GM08714 (cell line): ENCODE data around the gene AJAP1.

Source experiments
- H3K4me3 ChIP-seq: fragments of 200-500 bp; sonication (Bioruptor generic); 2 replicates; pipeline ENCODE4 v1.5.1; 2014; ENCODE audit warnings: mild to moderate bottlenecking, low read length, inconsistent platforms
- ZNF274 ChIP-seq: IDR thresholded peaks from 2 replicates; pipeline ENCODE4 v1.6.1; 2012; ENCODE audit warnings: mild to moderate bottlenecking, low read depth, low read length

AJAP1 gene

DNA sequence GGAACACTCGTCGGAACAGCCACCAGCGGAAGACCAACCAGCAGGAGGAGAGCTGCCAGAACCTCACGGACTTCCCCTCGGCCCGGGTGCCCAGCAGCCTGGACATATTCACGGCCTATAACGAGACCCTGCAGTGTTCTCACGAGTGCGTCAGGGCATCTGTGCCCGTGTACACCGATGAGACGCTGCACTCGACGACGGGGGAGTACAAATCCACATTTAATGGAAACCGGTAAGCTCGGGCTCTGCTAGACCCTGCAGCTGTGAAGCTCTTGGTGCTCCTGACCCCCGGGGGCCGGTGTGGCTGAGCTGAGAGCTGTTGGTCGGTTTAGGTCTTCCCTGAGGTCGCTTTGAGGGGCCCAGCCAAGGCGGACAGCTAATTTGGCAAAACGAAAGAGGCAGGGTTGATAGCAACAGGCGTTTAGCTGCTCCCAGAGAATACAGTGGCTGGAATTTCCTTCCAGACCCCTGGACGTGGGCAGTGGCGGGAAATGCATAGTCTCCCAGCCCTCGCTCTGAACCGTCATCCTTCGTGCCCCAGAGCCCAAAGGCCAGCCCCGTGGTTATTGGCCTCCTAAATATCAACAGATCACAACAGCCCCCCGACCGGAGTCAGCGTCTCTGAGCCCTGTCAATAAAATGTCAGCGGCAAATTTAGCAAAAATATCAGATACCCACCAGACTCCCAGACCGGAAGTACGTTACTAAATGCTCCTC, 118.0 kb downstream of the AJAP1 start:
- TF ChIP-seq ZNF274: no peak

DNA sequence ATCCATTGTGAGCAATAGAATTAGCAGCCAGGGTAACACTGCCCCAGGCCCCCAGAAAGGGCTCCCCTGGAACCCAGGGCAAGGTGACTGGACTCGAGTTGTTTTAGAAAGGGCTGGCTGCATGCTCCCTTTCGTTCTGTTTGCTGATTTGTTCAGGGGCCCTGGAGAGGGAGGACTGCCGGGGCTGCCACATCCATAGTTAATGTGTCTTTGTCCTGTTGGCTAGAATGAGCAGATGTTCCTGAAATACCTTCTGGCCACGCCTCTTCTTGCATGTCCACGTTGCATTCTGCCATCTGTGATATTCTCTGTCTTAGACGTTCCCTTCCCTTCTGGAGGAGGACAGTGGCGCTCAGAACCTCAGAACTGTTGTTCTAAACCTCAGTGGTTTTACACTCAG, 118.8 kb downstream of the AJAP1 start:
- H3K4me3 ChIP-seq: no peak overlapping the region
- TF ChIP-seq ZNF274: no peak

More for the DNA sequence above, 118.0 kb downstream of the AJAP1 start:
- no peak overlapping the region for H3K4me3 ChIP-seq

DNA sequence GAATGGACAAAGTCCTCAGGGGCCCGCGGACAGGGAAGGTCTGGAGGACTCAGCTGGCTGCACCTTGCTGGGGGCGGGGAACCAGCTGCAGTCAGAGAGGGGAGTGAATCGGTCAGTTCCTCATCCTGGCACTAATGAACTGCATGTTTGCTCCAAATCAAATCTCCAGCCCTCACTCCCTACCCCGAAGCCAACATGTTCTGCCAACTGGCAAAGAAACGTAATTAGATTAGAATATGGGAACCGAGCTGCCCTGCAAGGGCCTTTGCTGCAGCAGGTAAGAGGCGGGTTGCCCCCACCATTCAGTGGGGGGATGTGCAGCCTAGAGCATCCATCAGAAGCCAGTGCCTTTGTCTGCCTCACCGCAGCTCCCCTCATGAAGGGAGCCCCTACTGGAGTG, 121.1 kb downstream of the AJAP1 start:
- TF ChIP-seq ZNF274: no peak
- no peak overlapping the region for H3K4me3 ChIP-seq

DNA sequence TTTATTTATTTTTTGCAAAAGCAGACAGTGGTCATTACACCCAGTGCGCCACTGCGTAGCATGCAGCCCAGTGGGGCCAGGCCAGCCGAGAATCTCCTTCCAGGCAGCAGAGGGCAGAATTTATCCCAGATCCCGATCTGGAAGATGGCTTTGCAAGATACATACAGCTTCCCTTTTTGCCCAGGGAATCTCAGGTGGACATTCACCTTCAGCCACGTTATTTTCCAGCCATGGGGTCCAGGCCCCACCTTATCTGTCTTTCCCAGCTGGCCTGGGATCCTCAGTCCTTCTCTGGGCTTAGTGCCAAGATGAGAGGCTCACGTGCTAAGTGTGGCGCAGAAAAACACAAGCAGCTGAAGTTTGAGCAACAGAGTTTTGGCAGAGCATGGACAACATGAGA, 123.6 kb downstream of the AJAP1 start:
- TF ChIP-seq ZNF274: no peak
- H3K4me3 ChIP-seq: no peak overlapping the region

DNA sequence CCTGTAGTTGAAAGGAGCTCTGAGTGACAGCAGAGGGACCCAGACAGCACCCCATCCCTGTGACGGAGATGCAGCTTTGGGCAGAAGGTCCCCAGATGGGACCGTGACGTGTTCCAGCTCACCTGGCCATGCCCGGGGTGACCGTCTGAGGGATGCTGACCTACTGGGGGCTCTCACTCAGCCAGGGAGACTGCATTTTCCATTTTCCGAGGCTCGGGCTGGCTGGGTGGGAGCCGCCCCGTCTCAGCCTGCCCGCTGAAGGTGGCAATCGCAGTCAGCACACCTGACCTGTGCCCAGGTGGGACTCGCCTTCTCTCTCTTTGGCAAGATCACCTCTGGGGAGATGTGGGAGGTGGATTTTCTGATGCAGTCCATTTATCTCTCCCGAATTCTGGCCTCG, 127.2 kb downstream of the AJAP1 start:
- TF ChIP-seq ZNF274: no peak

DNA sequence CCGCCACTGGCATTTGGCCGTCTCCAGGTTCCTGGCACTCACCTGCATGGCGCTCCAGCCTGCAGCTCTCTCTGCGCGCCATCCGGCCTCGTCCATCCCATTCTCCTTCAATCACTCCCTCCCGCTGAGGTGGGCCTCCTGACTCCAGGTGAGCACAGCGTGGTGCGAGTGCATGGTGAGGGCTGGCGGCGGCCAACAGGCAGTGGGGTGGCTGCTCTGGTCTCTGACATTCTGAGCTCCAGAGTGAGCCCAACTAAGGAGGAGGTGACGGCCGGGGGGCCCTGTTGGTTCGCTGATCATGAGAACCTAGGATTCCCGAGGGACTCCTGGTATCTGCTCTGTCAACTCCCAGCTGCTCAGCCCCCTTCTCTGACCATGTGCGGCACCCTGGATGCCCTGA, 130.4 kb downstream of the AJAP1 start:
- H3K4me3 ChIP-seq: no peak overlapping the region
- no peak for TF ChIP-seq ZNF274

More for the DNA sequence above, 127.2 kb downstream of the AJAP1 start:
- no peak overlapping the region for H3K4me3 ChIP-seq

DNA sequence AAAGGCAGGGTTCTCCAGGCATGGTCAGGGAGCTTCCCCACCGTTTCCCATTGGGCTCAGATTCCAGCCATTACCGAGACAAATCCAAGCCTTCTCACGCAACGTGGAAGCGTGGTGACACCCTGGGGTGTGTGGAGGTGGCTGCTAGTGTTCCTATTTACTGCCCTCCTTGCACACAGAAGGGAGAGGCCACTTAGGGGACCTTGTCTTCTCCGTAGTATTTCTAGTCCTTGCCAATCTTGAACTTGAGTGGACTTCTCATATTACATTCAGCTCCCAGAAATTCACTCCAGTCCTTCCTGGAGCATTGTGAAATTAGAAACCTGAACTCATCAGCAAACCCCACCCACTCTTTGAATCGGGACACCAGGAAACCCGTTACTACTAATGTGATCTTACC, 131.6 kb downstream of the AJAP1 start:
- TF ChIP-seq ZNF274: no peak

DNA sequence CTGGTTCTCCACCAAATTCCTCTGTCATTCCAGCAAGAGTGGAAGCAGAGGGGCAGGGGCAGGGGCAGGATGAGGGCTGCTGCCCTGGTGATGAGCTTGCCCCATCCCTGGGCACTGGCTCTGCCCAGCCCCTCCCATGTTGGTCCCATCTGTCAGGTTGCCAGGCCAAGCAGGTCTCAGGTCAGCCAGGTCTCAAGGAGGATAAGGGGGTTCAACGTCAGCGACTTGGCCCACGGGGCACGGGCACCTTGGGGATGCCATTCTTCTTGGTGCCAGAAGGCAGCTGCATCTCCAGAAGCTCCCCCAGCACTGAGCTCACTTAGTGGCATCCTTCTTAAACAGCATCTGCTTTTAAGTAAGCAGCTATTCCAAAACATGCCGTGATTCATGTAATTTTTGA, 133.1 kb downstream of the AJAP1 start:
- no peak for TF ChIP-seq ZNF274
- no peak overlapping the region for H3K4me3 ChIP-seq

More for the DNA sequence above, 131.6 kb downstream of the AJAP1 start:
- H3K4me3 ChIP-seq: no peak overlapping the region

DNA sequence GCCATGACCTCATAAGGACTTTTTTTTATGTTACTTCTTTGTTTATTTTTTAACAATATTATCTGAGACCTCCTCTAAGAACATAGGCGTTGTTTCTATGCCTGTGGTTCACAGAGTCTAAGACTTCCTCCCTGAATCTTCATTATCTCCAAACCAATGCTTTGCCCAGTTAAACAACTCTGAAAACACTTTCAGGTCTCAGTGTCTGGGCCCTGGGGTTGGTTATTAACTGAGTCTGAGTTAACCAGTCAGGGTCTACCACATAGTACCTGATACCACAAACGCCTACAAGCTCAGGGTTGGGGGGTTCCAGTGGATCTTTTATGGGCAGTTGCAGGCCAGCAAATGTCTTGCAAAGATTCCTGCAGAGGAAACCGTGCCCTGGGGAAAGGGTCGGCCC, 138.2 kb downstream of the AJAP1 start:
- H3K4me3 ChIP-seq: no peak overlapping the region
- no peak for TF ChIP-seq ZNF274

DNA sequence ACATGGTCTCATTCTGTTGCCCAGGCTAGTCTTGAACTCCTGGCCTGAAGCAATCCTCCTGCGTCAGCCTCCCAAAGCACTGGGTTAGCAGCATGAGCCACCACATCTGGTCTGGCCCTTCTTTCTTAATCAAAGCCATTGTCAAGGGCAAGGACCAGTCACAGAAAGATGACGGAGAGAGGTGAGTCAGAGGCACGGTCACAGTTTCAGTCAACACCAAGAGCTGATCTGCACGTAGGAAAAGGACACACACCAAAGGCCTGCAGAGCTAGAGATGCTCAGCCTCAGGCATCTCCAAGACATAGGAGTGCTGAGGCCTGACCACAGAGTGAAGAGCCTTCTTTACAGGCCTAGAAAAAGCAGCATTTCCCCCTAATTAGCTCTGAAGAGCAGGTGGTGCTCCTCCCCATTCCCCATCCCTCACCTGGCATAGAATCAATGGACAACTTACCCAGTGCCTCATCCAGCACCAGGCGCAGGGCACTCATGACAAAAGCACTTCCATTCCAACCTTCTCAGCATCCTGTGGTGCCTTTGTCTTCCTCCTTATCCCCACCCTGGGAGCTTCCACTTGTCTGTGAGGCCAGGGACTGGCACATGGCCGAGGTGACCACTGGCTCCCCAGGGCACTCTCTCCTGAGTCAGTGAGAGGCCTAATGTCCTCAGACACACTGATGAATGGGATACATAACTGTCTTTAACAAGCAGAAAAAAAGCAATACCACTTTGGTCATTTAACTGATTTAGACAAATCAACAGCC, 139.8 kb downstream of the AJAP1 start:
- TF ChIP-seq ZNF274: no peak
- no peak overlapping the region for H3K4me3 ChIP-seq

DNA sequence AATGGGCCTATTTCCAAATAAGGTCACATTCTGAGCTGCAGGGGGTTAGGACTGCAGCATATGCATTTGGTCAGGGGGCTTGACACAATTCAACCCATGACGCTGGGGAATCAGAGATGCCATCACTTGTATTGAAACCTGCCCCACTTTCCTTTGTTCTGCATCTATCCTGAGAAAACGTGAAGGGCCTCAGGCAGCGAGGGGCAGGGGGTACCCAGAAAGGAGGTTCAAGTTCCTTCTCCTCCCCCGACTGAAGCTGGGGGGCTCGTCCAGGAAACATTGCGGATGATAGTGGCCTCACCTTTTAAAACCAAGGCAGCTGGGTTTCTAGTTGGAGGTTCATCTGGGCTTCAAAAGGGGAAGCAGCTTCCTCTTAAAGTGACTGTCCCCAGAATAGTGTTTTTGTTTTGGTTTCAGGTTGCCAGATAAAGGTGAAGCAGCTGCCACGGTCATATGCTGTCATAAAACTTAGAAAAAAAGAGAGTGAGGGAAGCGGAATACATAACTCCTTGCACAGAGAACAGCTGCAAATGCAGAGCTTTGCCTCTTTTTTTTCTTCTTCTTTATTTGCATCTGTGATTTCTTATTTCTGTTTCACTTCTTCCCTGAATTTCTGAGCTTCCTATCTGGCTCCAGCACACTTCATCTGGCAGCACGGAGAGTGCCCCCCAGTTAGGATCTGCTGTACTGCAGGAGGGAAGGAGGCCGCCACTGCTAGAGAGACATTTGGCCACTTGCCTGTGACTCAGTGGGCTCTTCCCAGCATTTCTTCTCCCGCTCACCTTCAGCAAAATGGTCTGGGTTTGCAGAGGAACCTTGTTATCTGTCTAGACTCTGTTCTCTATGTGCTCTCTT, 142.0 kb downstream of the AJAP1 start:
- no peak overlapping the region for H3K4me3 ChIP-seq

DNA sequence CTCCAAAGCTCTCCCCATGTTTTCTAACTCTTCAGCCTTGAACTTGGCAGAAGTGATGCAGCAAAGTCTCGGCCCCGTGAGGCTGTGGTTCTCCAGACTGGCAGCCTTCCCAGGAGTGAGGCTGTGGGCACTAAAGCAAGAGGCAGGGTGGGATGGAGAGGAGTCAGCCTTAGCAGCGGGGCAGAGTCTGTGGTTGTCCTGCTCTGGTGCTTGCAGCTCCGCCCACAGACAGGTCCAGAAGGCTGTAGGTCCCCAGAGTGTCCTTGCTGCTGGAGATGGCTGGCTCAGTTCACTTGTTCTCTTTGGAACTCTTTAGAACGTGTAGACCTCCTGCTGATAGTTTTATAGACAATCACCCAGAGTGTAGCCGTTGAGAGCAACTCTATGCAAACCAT, 142.6 kb downstream of the AJAP1 start:
- TF ChIP-seq ZNF274: no peak
- H3K4me3 ChIP-seq: no peak overlapping the region

More for the DNA sequence above, 142.0 kb downstream of the AJAP1 start:
- no peak for TF ChIP-seq ZNF274

DNA sequence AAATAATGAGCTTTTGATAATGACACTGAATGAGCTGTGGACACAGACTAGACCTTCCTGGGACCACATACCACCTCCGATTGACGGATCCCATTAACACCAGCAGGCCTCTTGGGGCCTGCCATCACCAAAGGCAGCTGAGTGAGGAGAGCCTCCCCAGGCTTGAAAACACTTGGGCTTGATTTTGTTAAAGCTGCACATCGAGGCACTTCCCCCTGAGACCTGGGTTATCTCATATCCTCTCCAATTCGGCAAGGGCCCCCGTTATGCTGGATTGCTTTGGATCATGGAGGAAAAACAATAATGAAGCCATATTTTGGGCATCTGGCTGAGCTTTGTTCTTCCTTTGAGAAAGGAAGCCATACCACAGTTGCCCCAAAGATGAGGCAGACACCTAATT, 143.0 kb downstream of the AJAP1 start:
- no peak overlapping the region for H3K4me3 ChIP-seq
- TF ChIP-seq ZNF274: no peak

DNA sequence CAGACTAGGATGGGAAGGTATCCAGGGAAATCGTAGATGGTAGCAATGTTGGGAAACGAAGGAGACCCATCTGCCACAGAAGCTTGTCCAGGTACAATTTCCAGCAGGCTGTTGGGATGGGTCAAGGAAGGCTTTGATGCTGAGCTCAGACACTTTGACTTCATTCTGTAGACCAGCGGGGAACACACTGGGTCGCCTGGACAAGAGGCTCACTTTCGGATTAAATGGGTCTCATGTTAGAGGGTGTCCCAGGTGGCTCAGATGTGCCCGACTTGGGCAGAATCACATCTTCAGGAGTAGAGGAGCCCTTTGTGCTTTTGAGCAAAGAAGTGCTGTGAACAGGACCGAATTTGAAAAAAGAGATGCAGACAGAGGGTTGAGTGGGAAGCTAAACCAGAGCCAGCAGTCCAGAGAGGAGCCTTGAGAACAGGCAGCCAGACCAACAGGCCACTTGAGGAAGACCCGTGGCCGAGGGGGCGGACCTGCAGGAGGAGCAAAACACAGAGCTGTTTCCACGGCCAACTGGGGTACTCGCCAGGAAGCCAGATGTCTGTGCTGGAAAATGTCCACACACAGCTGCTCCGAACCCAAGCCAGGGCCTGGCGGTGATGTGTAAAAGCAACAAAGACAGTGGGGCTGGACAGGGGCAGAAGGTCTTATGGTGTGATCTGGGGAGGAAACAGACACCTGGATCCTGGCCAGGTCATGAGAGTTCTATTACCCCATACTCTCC, 146.9 kb downstream of the AJAP1 start:
- no peak for TF ChIP-seq ZNF274

More for the DNA sequence above, 146.9 kb downstream of the AJAP1 start:
- no peak overlapping the region for H3K4me3 ChIP-seq
